HFF-Myc (cell line): ENCODE data around the gene EMC6.

Experiments used
- DNase-seq: peaks from one replicate; pipeline ENCODE4 v3.0.0-alpha.2; 2011; ENCODE audit warnings: low read depth; ENCODE audit errors: extremely low read depth
- H3K4me3 ChIP-seq: replicated peaks from 2 replicates; pipeline ENCODE4 v1.5.1; 2011; ENCODE audit warnings: low read depth, mild to moderate bottlenecking, control low read depth, low read length
- TF ChIP-seq, protein P1 (sequence below): IDR thresholded peaks from 2 replicates; pipeline ENCODE4 v1.5.1; 2012; ENCODE audit warnings: mild to moderate bottlenecking, low read depth, low read length, control low read depth; ENCODE audit errors: missing control alignments

The EMC6 gene

DNA sequence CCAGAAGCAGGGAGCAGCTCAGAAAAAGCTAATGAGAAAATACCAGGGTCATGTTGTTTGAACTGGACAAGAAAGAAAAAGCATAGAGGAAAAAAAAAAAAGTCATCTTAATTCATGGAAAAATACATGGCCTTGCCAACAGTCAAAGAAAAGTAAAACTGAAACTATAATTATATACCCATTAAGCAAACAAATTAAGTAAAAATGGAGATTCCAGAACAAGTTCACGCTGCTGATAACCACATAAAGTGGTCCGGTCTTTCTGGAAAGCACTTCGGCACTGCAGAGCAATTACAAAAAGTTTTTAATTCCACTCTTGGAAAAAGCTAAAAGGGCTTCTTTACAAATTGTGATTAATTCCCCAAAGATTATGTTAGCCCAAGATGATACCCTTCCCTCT, 39.8 kb downstream of the EMC6 start:
- no peak overlapping the region for H3K4me3 ChIP-seq
- TF ChIP-seq, protein P1, sequence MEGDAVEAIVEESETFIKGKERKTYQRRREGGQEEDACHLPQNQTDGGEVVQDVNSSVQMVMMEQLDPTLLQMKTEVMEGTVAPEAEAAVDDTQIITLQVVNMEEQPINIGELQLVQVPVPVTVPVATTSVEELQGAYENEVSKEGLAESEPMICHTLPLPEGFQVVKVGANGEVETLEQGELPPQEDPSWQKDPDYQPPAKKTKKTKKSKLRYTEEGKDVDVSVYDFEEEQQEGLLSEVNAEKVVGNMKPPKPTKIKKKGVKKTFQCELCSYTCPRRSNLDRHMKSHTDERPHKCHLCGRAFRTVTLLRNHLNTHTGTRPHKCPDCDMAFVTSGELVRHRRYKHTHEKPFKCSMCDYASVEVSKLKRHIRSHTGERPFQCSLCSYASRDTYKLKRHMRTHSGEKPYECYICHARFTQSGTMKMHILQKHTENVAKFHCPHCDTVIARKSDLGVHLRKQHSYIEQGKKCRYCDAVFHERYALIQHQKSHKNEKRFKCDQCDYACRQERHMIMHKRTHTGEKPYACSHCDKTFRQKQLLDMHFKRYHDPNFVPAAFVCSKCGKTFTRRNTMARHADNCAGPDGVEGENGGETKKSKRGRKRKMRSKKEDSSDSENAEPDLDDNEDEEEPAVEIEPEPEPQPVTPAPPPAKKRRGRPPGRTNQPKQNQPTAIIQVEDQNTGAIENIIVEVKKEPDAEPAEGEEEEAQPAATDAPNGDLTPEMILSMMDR = no peak
- DNase-seq = no peak

DNA sequence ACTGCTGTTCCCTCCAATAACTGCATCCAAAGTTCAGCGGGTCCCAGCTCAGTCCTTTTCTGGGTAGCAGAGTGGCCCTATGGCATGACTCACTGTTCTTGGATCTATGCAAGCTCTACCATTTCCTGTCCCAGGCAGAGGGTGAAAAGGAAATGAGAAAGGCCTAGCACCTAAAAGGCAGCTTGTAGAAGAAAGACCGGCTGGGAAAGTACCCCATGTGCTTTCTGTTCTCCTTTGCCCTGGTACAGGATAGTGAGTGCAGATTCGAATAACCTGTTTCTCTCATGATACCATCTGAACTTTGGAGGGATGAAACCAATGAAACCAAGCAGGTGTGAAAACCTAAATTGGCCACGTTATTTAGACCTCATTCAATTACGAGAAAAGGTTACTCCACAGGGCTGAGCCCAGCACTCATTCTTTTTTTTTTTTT, 42.4 kb downstream of the EMC6 start:
- TF ChIP-seq, protein P1 = no peak
- no peak for DNase-seq
- H3K4me3 ChIP-seq = no peak overlapping the region

GRCh38 chr17:3712811-3713463, 44.3 kb downstream of the EMC6 start:
- TF ChIP-seq, protein P1 = no peak
- DNase-seq = no peak
- no peak overlapping the region for H3K4me3 ChIP-seq

DNA sequence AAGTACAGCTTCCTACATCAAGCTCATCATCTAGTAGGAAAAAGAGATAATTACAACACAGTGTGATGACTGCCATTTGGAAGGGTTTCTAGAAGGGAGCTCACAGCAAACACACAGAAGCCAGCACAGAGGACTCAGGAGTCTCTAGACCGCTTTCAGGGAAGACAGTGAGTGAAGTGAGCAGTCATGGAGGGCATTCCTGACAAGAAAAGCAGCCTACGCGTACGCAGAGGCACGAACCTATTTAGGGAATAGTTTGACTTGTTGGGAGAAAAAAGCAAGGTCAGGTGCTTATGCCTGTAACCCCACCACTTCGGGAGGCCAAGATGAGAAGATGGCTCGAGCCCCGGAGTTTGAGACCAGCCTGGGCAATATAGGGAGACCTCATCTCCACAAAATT, 46.7 kb downstream of the EMC6 start:
- TF ChIP-seq, protein P1 = no peak
- H3K4me3 ChIP-seq = no peak overlapping the region
- DNase-seq = no peak

DNA sequence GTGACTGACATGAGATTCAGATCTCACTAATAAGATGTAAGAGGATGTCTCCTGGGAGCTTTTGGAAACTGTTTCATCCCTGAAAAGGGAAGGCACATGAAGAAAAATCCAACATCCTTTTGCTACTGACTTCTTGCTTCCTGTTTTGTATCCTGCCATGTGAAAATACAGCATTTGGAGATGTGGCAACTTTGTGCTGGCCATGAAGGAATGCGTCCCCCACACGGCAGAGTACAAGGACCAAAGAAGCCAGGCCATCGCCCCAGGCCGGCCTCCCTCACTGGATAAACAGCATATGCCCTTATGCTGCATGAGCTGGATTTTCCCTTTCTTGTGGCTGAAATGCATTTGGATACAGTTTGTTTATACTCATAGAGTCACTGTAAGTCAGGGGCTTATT, 49.6 kb downstream of the EMC6 start:
- DNase-seq = no peak
- TF ChIP-seq, protein P1 = no peak
- no peak overlapping the region for H3K4me3 ChIP-seq

DNA sequence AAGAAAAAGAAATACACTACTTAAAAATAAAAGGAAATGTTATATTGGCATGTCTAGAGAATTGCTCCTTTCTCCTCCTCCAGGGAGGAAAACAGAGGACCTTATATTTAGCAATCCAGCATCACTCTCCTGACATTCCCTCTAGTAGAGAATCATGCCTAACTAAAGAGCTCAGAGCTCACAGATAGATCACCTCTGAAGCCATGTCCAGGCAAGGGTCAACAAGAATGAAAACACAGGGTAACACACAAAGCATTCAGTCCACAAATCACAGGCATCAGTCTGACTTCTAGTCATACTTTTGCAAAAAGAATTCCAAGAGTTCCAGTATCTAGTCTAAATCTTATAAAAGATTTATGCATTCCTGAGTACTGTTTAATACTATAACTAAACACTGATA, 50.7 kb downstream of the EMC6 start:
- DNase-seq = no peak
- TF ChIP-seq, protein P1 = no peak
- no peak overlapping the region for H3K4me3 ChIP-seq
